GM23338 (cell line): ENCODE results near the gene KCNMA1. TPM values are rescaled to one million over a fixed set of nuclear protein-coding genes. Genes with fewer than 3 reads are reported as not detected.

Experiments
- ATAC-seq: fragments of 200-7000 bp; cut with Tn5 transposase; 3 replicates; pipeline ENCODE4 v1.9.1; 2020
- DNase-seq: peaks from one replicate; pipeline ENCODE4 v3.0.0-alpha.2; 2015; ENCODE audit warnings: low spot score
- H2AFZ ChIP-seq: fragments of 200-600 bp; sonication (generic); 2 replicates; pipeline ENCODE4 v1.8.0; 2016; ENCODE audit warnings: antibody characterized with exemption, mild to moderate bottlenecking, moderate library complexity
- H3F3A ChIP-seq: fragments of 200-600 bp; sonication (generic); replicated peaks from 2 replicates; pipeline ENCODE4 v1.8.0; 2017; ENCODE audit warnings: antibody characterized with exemption, mixed run types, low read depth
- H3K27ac ChIP-seq: fragments of 200-600 bp; sonication (generic); 2 replicates; pipeline ENCODE4 v1.6.1; 2016; ENCODE audit warnings: low read depth
- H3K27me3 ChIP-seq: fragments of 200-600 bp; sonication (generic); 2 replicates; pipeline ENCODE4 v1.8.0; 2016; ENCODE audit warnings: mild to moderate bottlenecking, mixed run types, moderate library complexity; ENCODE audit not compliant: insufficient read depth
- H3K36me3 ChIP-seq: fragments of 200-600 bp; sonication (generic); 2 replicates; pipeline ENCODE4 v1.8.0; 2016; ENCODE audit warnings: mild to moderate bottlenecking; ENCODE audit not compliant: insufficient read depth
- H3K4me1 ChIP-seq: fragments of 200-600 bp; sonication (generic); 2 replicates; pipeline ENCODE4 v1.8.0; 2016; ENCODE audit warnings: mild to moderate bottlenecking, moderate library complexity; ENCODE audit not compliant: insufficient read depth
- H3K4me2 ChIP-seq: fragments of 200-600 bp; sonication (generic); 2 replicates; pipeline ENCODE4 v1.7.1; 2017; ENCODE audit warnings: mixed run types
- H3K4me3 ChIP-seq: fragments of 200-600 bp; sonication (generic); 2 replicates; pipeline ENCODE4 v1.6.1; 2016; ENCODE audit warnings: mixed run types
- H3K79me2 ChIP-seq: fragments of 200-600 bp; sonication (generic); replicated peaks from 2 replicates; pipeline ENCODE4 v1.8.0; 2017; ENCODE audit warnings: mild to moderate bottlenecking; ENCODE audit not compliant: insufficient read depth
- H3K9me2 ChIP-seq: fragments of 200-600 bp; sonication (generic); 2 replicates; pipeline ENCODE4 v1.8.0; 2017; ENCODE audit not compliant: insufficient read depth
- H4K20me1 ChIP-seq: fragments of 200-600 bp; sonication (generic); replicated peaks from 2 replicates; pipeline ENCODE4 v1.8.0; 2017; ENCODE audit warnings: mild to moderate bottlenecking; ENCODE audit not compliant: insufficient read depth
- H3K27ac Mint-ChIP-seq: 2 replicates; pipeline ENCODE4 v1.8.0; 2020; ENCODE audit warnings: inconsistent platforms, mild to moderate bottlenecking, moderate library complexity, mixed read lengths
- H3K27me3 Mint-ChIP-seq: 3 replicates; pipeline ENCODE4 v1.8.0; 2022; ENCODE audit warnings: low read depth, mild to moderate bottlenecking, moderate library complexity, mixed read lengths, inconsistent platforms; ENCODE audit not compliant: insufficient read depth, poor library complexity
- H3K36me3 Mint-ChIP-seq: 3 replicates; pipeline ENCODE4 v1.8.0; 2021; ENCODE audit warnings: low read depth, mild to moderate bottlenecking, inconsistent platforms, moderate library complexity, mixed read lengths
- H3K4me1 Mint-ChIP-seq: 3 replicates; pipeline ENCODE4 v1.8.0; 2020; ENCODE audit warnings: mild to moderate bottlenecking, inconsistent platforms, mixed read lengths
- H3K4me3 Mint-ChIP-seq: 3 replicates; pipeline ENCODE4 v1.8.0; 2021; ENCODE audit warnings: moderate library complexity, mild to moderate bottlenecking, inconsistent platforms, mixed read lengths
- H3K9me3 Mint-ChIP-seq: 3 replicates; pipeline ENCODE4 v1.8.0; 2020; ENCODE audit warnings: moderate library complexity, mild to moderate bottlenecking, inconsistent platforms, mixed read lengths
- CREB1 ChIP-seq: fragments of 250-450 bp; sonication (Bioruptor Pico); IDR thresholded peaks from 2 replicates; pipeline ENCODE4 v1.5.0; 2020; ENCODE audit warnings: low read depth, mild to moderate bottlenecking, moderate library complexity
- EZH2 ChIP-seq: fragments of 200-600 bp; sonication (generic); IDR thresholded peaks from one replicate; pipeline ENCODE4 v1.8.0; 2017; ENCODE audit warnings: antibody characterized with exemption, mild to moderate bottlenecking, low read depth; ENCODE audit not compliant: unreplicated experiment
- EZH2phosphoT487 ChIP-seq: fragments of 200-600 bp; sonication (generic); IDR thresholded peaks from one replicate; pipeline ENCODE4 v1.8.1; 2018; ENCODE audit warnings: antibody characterized with exemption; ENCODE audit not compliant: unreplicated experiment
- NANOG ChIP-seq: IDR thresholded peaks from 2 replicates; pipeline ENCODE4 v1.6.1; 2016; ENCODE audit warnings: antibody characterized with exemption, borderline replicate concordance
- POLR2AphosphoS5 ChIP-seq: IDR thresholded peaks from 2 replicates; pipeline ENCODE4 v1.6.1; 2016; ENCODE audit warnings: antibody characterized with exemption, low read depth
- STAT1 ChIP-seq: IDR thresholded peaks from one replicate; pipeline ENCODE4 v1.6.1; 2016; ENCODE audit warnings: antibody characterized with exemption; ENCODE audit not compliant: unreplicated experiment
- ZNF114 ChIP-seq: fragments of 250-450 bp; sonication (Bioruptor Pico); IDR thresholded peaks from 2 replicates; pipeline ENCODE4 v1.5.0; 2020; ENCODE audit warnings: mild to moderate bottlenecking, moderate library complexity
- ZNF331 ChIP-seq: fragments of 250-450 bp; sonication (Bioruptor Pico); IDR thresholded peaks from 2 replicates; pipeline ENCODE4 v1.5.0; 2020; ENCODE audit warnings: low read depth, mild to moderate bottlenecking, moderate library complexity
- ZNF462 ChIP-seq: fragments of 250-450 bp; sonication (Bioruptor Pico); IDR thresholded peaks from 2 replicates; pipeline ENCODE4 v1.5.0; 2020; ENCODE audit warnings: mild to moderate bottlenecking, moderate library complexity
- polyA plus RNA-seq: library from polyadenylated mRNA; unstranded; fragments of >200 nt; fragmentation: Nextera tagmentation; extraction: Ambion mirVana; gene quantifications from 2 replicates; pipeline ENCODE4 v1.2.1, GENCODE V29; 2016
- total RNA-seq: library from RNA; depleted of rRNA; stranded (reverse); fragments of >200 nt; shearing (Covaris generic); gene quantifications from 2 replicates; pipeline ENCODE4 v1.2.3, GENCODE V29; 2014
- TF ChIP-seq, protein P1 (sequence below): IDR thresholded peaks from 2 replicates; pipeline ENCODE4 v1.6.1; 2016; ENCODE audit warnings: antibody characterized with exemption
- TF ChIP-seq, protein P2 (sequence below), 2 experiments: fragments of 200-600 bp in 1 of 2; sonication (generic) in 1 of 2; conservative IDR thresholded peaks; 2 replicates each; pipeline versions ENCODE4 v1.5.1 to v1.6.1; 2016 to 2017; ENCODE audit warnings: antibody characterized with exemption in 2 of 2, low read depth in 2 of 2, mild to moderate bottlenecking in 2 of 2, moderate library complexity in 1 of 2
- TF ChIP-seq, protein P3 (sequence below): IDR thresholded peaks from one replicate; pipeline ENCODE4 v1.6.1; 2018; ENCODE audit warnings: antibody characterized with exemption; ENCODE audit not compliant: unreplicated experiment

KCNMA1 gene
- total and polyA plus RNA-seq, 2 experiments from 2014 or later: 8.2 to 9.0 TPM

- H2AFZ ChIP-seq: no peak overlapping the region
- peaks cover 32% of the 10 kb centered on the region for H3K4me1 ChIP-seq
- H3F3A ChIP-seq: no peaks in the 10 kb centered on the region
- H3K27ac ChIP-seq: no peak overlapping the region
- ATAC-seq: no peak
- DNase-seq: no peak
- H3K27me3 ChIP-seq: no peaks in the 10 kb centered on the region
- no peaks in the 10 kb centered on the region for H3K79me2 ChIP-seq
- no peak overlapping the region for H3K27ac Mint-ChIP-seq
- TF ChIP-seq EZH2phosphoT487 (no peak), EZH2 (no peak), ZNF331 (CRISPR knock-in tag) (no peak), POLR2AphosphoS5 (no peak), STAT1 (no peak), ZNF462 (no peak), CREB1 (CRISPR knock-in tag) (no peak), NANOG (no peak), ZNF114 (CRISPR knock-in tag) (no peak)
- TF ChIP-seq, protein P1, sequence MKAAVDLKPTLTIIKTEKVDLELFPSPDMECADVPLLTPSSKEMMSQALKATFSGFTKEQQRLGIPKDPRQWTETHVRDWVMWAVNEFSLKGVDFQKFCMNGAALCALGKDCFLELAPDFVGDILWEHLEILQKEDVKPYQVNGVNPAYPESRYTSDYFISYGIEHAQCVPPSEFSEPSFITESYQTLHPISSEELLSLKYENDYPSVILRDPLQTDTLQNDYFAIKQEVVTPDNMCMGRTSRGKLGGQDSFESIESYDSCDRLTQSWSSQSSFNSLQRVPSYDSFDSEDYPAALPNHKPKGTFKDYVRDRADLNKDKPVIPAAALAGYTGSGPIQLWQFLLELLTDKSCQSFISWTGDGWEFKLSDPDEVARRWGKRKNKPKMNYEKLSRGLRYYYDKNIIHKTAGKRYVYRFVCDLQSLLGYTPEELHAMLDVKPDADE: no peak
- TF ChIP-seq, protein P2, sequence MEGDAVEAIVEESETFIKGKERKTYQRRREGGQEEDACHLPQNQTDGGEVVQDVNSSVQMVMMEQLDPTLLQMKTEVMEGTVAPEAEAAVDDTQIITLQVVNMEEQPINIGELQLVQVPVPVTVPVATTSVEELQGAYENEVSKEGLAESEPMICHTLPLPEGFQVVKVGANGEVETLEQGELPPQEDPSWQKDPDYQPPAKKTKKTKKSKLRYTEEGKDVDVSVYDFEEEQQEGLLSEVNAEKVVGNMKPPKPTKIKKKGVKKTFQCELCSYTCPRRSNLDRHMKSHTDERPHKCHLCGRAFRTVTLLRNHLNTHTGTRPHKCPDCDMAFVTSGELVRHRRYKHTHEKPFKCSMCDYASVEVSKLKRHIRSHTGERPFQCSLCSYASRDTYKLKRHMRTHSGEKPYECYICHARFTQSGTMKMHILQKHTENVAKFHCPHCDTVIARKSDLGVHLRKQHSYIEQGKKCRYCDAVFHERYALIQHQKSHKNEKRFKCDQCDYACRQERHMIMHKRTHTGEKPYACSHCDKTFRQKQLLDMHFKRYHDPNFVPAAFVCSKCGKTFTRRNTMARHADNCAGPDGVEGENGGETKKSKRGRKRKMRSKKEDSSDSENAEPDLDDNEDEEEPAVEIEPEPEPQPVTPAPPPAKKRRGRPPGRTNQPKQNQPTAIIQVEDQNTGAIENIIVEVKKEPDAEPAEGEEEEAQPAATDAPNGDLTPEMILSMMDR (conservative IDR thresholded peaks at IDR 0.05; ENCODE audit: low read depth in 2 of 2): no peak
- TF ChIP-seq, protein P3, sequence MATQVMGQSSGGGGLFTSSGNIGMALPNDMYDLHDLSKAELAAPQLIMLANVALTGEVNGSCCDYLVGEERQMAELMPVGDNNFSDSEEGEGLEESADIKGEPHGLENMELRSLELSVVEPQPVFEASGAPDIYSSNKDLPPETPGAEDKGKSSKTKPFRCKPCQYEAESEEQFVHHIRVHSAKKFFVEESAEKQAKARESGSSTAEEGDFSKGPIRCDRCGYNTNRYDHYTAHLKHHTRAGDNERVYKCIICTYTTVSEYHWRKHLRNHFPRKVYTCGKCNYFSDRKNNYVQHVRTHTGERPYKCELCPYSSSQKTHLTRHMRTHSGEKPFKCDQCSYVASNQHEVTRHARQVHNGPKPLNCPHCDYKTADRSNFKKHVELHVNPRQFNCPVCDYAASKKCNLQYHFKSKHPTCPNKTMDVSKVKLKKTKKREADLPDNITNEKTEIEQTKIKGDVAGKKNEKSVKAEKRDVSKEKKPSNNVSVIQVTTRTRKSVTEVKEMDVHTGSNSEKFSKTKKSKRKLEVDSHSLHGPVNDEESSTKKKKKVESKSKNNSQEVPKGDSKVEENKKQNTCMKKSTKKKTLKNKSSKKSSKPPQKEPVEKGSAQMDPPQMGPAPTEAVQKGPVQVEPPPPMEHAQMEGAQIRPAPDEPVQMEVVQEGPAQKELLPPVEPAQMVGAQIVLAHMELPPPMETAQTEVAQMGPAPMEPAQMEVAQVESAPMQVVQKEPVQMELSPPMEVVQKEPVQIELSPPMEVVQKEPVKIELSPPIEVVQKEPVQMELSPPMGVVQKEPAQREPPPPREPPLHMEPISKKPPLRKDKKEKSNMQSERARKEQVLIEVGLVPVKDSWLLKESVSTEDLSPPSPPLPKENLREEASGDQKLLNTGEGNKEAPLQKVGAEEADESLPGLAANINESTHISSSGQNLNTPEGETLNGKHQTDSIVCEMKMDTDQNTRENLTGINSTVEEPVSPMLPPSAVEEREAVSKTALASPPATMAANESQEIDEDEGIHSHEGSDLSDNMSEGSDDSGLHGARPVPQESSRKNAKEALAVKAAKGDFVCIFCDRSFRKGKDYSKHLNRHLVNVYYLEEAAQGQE: no peak
- peaks cover 6% of the 10 kb centered on the region for H3K9me3 Mint-ChIP-seq
- H3K36me3 ChIP-seq: no peaks in the 10 kb centered on the region
- H3K4me2 ChIP-seq: no peak overlapping the region
- no peaks in the 10 kb centered on the region for H3K9me2 ChIP-seq
- H3K4me1 Mint-ChIP-seq: peaks cover 25% of the 10 kb centered on the region
- no peak overlapping the region for H3K4me3 ChIP-seq
- H3K36me3 Mint-ChIP-seq: no peaks in the 10 kb centered on the region; the same call in 2 of the 3 replicates
- H3K4me3 Mint-ChIP-seq: no peak overlapping the region
- peaks cover 7% of the 10 kb centered on the region for H3K27me3 Mint-ChIP-seq
- H4K20me1 ChIP-seq: no peaks in the 10 kb centered on the region
Measured at GRCh38 chr10:77283326-77283725, 354.3 kb downstream of the KCNMA1 start.
